Neural cell (in vitro differentiated cells): ENCODE data around the gene RAD51C. TPM values are rescaled to one million over a fixed set of nuclear protein-coding genes. Genes with fewer than 3 reads are reported as not detected.

Experiments
- H2AFZ ChIP-seq: fragments of 200-600, 300-800 bp; sonication (generic), shearing (Covaris generic); 2 replicates; pipeline ENCODE4 v1.6.0; 2014; ENCODE audit warnings: low read depth, mild to moderate bottlenecking, antibody characterized with exemption, low read length, moderate library complexity
- H3F3A ChIP-seq: fragments of 200-600 bp; shearing (Covaris generic); 2 replicates; pipeline ENCODE4 v1.6.1; 2016; ENCODE audit warnings: mild to moderate bottlenecking, moderate library complexity, mixed read lengths, antibody characterized with exemption, low read length; ENCODE audit not compliant: insufficient read depth, poor library complexity, severe bottlenecking
- H3K27ac ChIP-seq: fragments of 200-600, 300-800 bp; sonication (generic), shearing (Covaris generic); 2 replicates; pipeline ENCODE4 v1.5.1; 2014; ENCODE audit warnings: mild to moderate bottlenecking, low read length, moderate library complexity
- H3K27me3 ChIP-seq: fragments of 300-800, 200-600 bp; sonication (generic), shearing (Covaris generic); 2 replicates; pipeline ENCODE4 v1.6.0; 2014; ENCODE audit warnings: mild to moderate bottlenecking, low read depth, low read length, moderate library complexity; ENCODE audit not compliant: insufficient read depth
- H3K36me3 ChIP-seq: fragments of 300-800, 200-600 bp; sonication (generic), shearing (Covaris generic); 2 replicates; pipeline ENCODE4 v1.5.1; 2014; ENCODE audit warnings: mild to moderate bottlenecking, antibody characterized with exemption, low read length, moderate library complexity; ENCODE audit not compliant: insufficient read depth
- H3K4me2 ChIP-seq: fragments of 300-800, 200-600 bp; sonication (generic), shearing (Covaris generic); 2 replicates; pipeline ENCODE4 v1.6.0; 2014; ENCODE audit warnings: mild to moderate bottlenecking, low read length
- H3K4me3 ChIP-seq: fragments of 300-800, 200-600 bp; sonication (generic), shearing (Covaris generic); 2 replicates; pipeline ENCODE4 v1.5.1; 2014; ENCODE audit warnings: mild to moderate bottlenecking, low read length, moderate library complexity
- H3K79me2 ChIP-seq: fragments of 200-600 bp; shearing (Covaris generic); replicated peaks from 2 replicates; pipeline ENCODE4 v1.6.0; 2014; ENCODE audit warnings: mild to moderate bottlenecking, low read length, moderate library complexity; ENCODE audit not compliant: insufficient read depth
- H3K9ac ChIP-seq: fragments of 300-800, 200-600 bp; sonication (generic), shearing (Covaris generic); 2 replicates; pipeline ENCODE4 v1.6.1; 2016; ENCODE audit warnings: mild to moderate bottlenecking, low read length, mixed read lengths
- H3K9me2 ChIP-seq: fragments of 200-600 bp; shearing (Covaris generic); 2 replicates; pipeline ENCODE4 v1.6.1; 2016; ENCODE audit warnings: mild to moderate bottlenecking, low read length, mixed read lengths; ENCODE audit not compliant: insufficient read depth
- H3K9me3 ChIP-seq: fragments of 200-600, 300-800 bp; sonication (generic), shearing (Covaris generic); 2 replicates; pipeline ENCODE4 v1.6.1; 2016; ENCODE audit warnings: mild to moderate bottlenecking, mixed run types, low read length, moderate library complexity, mixed read lengths
- H4K20me1 ChIP-seq: fragments of 200-600 bp; shearing (Covaris generic); 2 replicates; pipeline ENCODE4 v1.6.1; 2016; ENCODE audit warnings: mild to moderate bottlenecking, mixed run types; ENCODE audit not compliant: insufficient read depth
- EP300 ChIP-seq: fragments of 450-650 bp; conservative IDR thresholded peaks from 2 replicates; pipeline ENCODE4 v1.6.1; 2014; ENCODE audit warnings: antibody characterized with exemption, mild to moderate bottlenecking, moderate library complexity; ENCODE audit not compliant: poor library complexity, severe bottlenecking
- EZH2 ChIP-seq: fragments of 200-600, 300-800 bp; shearing (Covaris generic), sonication (generic); IDR thresholded peaks from 2 replicates; pipeline ENCODE4 v1.6.1; 2014; ENCODE audit warnings: antibody characterized with exemption, low read length, borderline replicate concordance, mild to moderate bottlenecking; ENCODE audit not compliant: insufficient read depth, poor library complexity, severe bottlenecking
- MXI1 ChIP-seq: fragments of 450-650 bp; conservative IDR thresholded peaks from 2 replicates; pipeline ENCODE4 v1.6.1; 2014; ENCODE audit warnings: antibody characterized with exemption, mild to moderate bottlenecking; ENCODE audit not compliant: poor library complexity, severe bottlenecking
- POLR2AphosphoS5 ChIP-seq: IDR thresholded peaks from 2 replicates; pipeline ENCODE4 v1.6.1; 2012
- RAD21 ChIP-seq: fragments of 450-650 bp; conservative IDR thresholded peaks from 2 replicates; pipeline ENCODE4 v1.6.1; 2014; ENCODE audit warnings: antibody characterized with exemption, mild to moderate bottlenecking, moderate library complexity
- SMC3 ChIP-seq: fragments of 450-650 bp; conservative IDR thresholded peaks from 2 replicates; pipeline ENCODE4 v1.6.1; 2014; ENCODE audit warnings: antibody characterized with exemption, mild to moderate bottlenecking, moderate library complexity; ENCODE audit not compliant: poor library complexity
- TAF1 ChIP-seq: IDR thresholded peaks from 2 replicates; pipeline ENCODE4 v1.6.1; 2012; ENCODE audit warnings: low read depth
- polyA plus RNA-seq: library from polyadenylated mRNA; depleted of rRNA; stranded (reverse); fragments of >200 nt; gene quantifications from 2 replicates; pipeline ENCODE4 v1.2.3, GENCODE V29; 2014
- TF ChIP-seq, protein P1 (sequence below): fragments of 450-650 bp; IDR thresholded peaks from 2 replicates; pipeline ENCODE4 v1.5.1; 2014; ENCODE audit warnings: antibody characterized with exemption, mild to moderate bottlenecking, moderate library complexity; ENCODE audit not compliant: poor library complexity, severe bottlenecking
- TF ChIP-seq, protein P2 (sequence below): IDR thresholded peaks from 2 replicates; pipeline ENCODE4 v1.6.1; 2012; ENCODE audit warnings: borderline replicate concordance

The RAD51C gene
- polyA plus RNA-seq, 1 donor from 2014 or later = 25.1 TPM

GRCh38 chr17:58691701-58692238 lies 632 bp upstream of the RAD51C start, which contains the start of gene TEX14:
Gene TEX14, minus strand, starts transcription at chr17:58692045. Its CDS starts 40,044 bp downstream, at chr17:58652001.
- H3K9me2 ChIP-seq = no peaks in the 10 kb centered on the region
- TF ChIP-seq POLR2AphosphoS5 = no peak
- TF ChIP-seq, protein P1, sequence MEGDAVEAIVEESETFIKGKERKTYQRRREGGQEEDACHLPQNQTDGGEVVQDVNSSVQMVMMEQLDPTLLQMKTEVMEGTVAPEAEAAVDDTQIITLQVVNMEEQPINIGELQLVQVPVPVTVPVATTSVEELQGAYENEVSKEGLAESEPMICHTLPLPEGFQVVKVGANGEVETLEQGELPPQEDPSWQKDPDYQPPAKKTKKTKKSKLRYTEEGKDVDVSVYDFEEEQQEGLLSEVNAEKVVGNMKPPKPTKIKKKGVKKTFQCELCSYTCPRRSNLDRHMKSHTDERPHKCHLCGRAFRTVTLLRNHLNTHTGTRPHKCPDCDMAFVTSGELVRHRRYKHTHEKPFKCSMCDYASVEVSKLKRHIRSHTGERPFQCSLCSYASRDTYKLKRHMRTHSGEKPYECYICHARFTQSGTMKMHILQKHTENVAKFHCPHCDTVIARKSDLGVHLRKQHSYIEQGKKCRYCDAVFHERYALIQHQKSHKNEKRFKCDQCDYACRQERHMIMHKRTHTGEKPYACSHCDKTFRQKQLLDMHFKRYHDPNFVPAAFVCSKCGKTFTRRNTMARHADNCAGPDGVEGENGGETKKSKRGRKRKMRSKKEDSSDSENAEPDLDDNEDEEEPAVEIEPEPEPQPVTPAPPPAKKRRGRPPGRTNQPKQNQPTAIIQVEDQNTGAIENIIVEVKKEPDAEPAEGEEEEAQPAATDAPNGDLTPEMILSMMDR = no peak
- H3K36me3 ChIP-seq = no peaks in the 10 kb centered on the region
- no peaks in the 10 kb centered on the region for H3K27me3 ChIP-seq
- no peaks in the 10 kb centered on the region for H3F3A ChIP-seq
- H3K9me3 ChIP-seq = no peaks in the 10 kb centered on the region
- peak within 1 kb of the TSS; percentile 59 for H3K4me2 ChIP-seq
- H3K4me3 ChIP-seq = peak within 1 kb of the TSS; percentile 75
- H3K27ac ChIP-seq = peak within 1 kb of the TSS; percentile 85
- H4K20me1 ChIP-seq = no peaks in the 10 kb centered on the region
- no peaks in the 10 kb centered on the region for H3K79me2 ChIP-seq
- H2AFZ ChIP-seq = peak within 1 kb of the TSS; percentile 90
- peak within 1 kb of the TSS; percentile 64 for H3K9ac ChIP-seq

DNA sequence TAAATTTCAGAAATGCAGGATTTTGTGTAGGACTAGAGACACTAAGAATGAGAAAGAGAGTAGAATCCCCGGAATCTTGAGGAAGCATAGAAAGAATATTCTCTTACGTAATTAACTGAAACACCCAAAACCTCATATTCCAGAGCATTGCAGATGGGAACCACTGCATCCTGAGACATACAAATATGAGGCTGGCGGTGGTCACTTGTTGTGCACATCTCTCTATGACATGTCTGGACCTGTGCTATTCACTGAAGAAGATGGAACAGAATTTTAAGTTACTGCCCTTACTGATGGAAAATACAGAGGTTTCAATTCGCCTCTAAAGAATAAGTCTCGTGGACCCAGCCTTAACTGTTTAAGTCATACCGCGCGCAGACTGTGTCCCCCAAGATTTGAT lies 806 bp downstream of the RAD51C start:
- no peak overlapping the region for H3K27ac ChIP-seq

More for the DNA sequence above, 806 bp downstream of the RAD51C start:
- H3K4me3 ChIP-seq = peak overlapping the region; percentile 75
- TF ChIP-seq MXI1 (no peak), EP300 (no peak), TAF1 (no peak), POLR2AphosphoS5 (no peak), SMC3 (no peak), RAD21 (no peak), EZH2 (no peak)
- TF ChIP-seq, protein P2, sequence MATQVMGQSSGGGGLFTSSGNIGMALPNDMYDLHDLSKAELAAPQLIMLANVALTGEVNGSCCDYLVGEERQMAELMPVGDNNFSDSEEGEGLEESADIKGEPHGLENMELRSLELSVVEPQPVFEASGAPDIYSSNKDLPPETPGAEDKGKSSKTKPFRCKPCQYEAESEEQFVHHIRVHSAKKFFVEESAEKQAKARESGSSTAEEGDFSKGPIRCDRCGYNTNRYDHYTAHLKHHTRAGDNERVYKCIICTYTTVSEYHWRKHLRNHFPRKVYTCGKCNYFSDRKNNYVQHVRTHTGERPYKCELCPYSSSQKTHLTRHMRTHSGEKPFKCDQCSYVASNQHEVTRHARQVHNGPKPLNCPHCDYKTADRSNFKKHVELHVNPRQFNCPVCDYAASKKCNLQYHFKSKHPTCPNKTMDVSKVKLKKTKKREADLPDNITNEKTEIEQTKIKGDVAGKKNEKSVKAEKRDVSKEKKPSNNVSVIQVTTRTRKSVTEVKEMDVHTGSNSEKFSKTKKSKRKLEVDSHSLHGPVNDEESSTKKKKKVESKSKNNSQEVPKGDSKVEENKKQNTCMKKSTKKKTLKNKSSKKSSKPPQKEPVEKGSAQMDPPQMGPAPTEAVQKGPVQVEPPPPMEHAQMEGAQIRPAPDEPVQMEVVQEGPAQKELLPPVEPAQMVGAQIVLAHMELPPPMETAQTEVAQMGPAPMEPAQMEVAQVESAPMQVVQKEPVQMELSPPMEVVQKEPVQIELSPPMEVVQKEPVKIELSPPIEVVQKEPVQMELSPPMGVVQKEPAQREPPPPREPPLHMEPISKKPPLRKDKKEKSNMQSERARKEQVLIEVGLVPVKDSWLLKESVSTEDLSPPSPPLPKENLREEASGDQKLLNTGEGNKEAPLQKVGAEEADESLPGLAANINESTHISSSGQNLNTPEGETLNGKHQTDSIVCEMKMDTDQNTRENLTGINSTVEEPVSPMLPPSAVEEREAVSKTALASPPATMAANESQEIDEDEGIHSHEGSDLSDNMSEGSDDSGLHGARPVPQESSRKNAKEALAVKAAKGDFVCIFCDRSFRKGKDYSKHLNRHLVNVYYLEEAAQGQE = no peak
- TF ChIP-seq, protein P1 = no peak
- H3K4me2 ChIP-seq = peak overlapping the region; percentile 59
- H3K9ac ChIP-seq = no peak overlapping the region
- no peaks in the 10 kb centered on the region for H3K36me3 ChIP-seq
- no peaks in the 10 kb centered on the region for H3K27me3 ChIP-seq
- H3K9me2 ChIP-seq = no peaks in the 10 kb centered on the region
- no peaks in the 10 kb centered on the region for H4K20me1 ChIP-seq
- no peaks in the 10 kb centered on the region for H3K79me2 ChIP-seq
- H3F3A ChIP-seq = no peaks in the 10 kb centered on the region
- no peak overlapping the region for H2AFZ ChIP-seq
- no peaks in the 10 kb centered on the region for H3K9me3 ChIP-seq
